ACC112 (cell line): ENCODE measurements around the gene MYD88.
"Not testable (repeated sequence)": the region's sequence is repeated elsewhere in the genome, so short reads cannot be mapped to it uniquely, and the experiment has no call there.

ENCODE experiments used
- H2AFZ ChIP-seq: fragments of 200-600 bp; sonication (generic); one replicate; pipeline ENCODE4 v1.6.0; 2017; ENCODE audit warnings: antibody characterized with exemption, low read length; ENCODE audit not compliant: unreplicated experiment
- H3K27ac ChIP-seq: fragments of 200-600 bp; sonication (generic); 2 replicates; pipeline ENCODE4 v1.5.1; 2014; ENCODE audit warnings: low read depth, mild to moderate bottlenecking, antibody characterized with exemption, low read length, moderate library complexity
- H3K27me3 ChIP-seq: fragments of 200-600 bp; sonication (generic); 2 replicates; pipeline ENCODE4 v1.6.1; 2014; ENCODE audit warnings: mild to moderate bottlenecking, antibody characterized with exemption, low read length, moderate library complexity, mixed read lengths; ENCODE audit not compliant: insufficient read depth
- H3K36me3 ChIP-seq: fragments of 200-600 bp; sonication (generic); 2 replicates; pipeline ENCODE4 v1.6.1; 2016; ENCODE audit warnings: mild to moderate bottlenecking, antibody characterized with exemption, low read length, moderate library complexity, mixed read lengths; ENCODE audit not compliant: insufficient read depth
- H3K4me1 ChIP-seq: fragments of 200-600 bp; sonication (generic); one replicate; pipeline ENCODE4 v1.6.1; 2016; ENCODE audit warnings: low read length, mixed read lengths; ENCODE audit not compliant: insufficient read depth, unreplicated experiment, control insufficient read depth
- H3K4me3 ChIP-seq: fragments of 200-600 bp; sonication (generic); 2 replicates; pipeline ENCODE4 v1.5.1; 2014; ENCODE audit warnings: mild to moderate bottlenecking, low read depth, low read length
- H3K79me2 ChIP-seq: fragments of 200-600 bp; sonication (generic); one replicate; pipeline ENCODE4 v1.6.0; 2016; ENCODE audit warnings: low read length; ENCODE audit not compliant: control insufficient read depth, unreplicated experiment, insufficient read depth

The MYD88 gene

GRCh38 chr3:38157117-38157516, 18.7 kb downstream of the MYD88 start:
- Histone ChIP-seq H3K27me3 (no peaks in the 10 kb centered on the region), H3K4me3 (no peak overlapping the region), H3K27ac (no peak overlapping the region), H3K4me1 (peaks cover 10% of the 10 kb centered on the region), H2AFZ (no peak overlapping the region), H3K79me2 (no peaks in the 10 kb centered on the region), H3K36me3 (no peaks in the 10 kb centered on the region)

- Histone ChIP-seq H3K36me3 (no peaks in the 10 kb centered on the region), H3K4me1 (peaks cover 10% of the 10 kb centered on the region), H3K27me3 (no peaks in the 10 kb centered on the region), H3K4me3 (no peak overlapping the region), H2AFZ (no peak overlapping the region), H3K79me2 (no peaks in the 10 kb centered on the region), H3K27ac (no peak overlapping the region)
These were observed 19.1 kb downstream of the MYD88 start for GRCh38 chr3:38157595-38157994.

GRCh38 chr3:38158472-38158871, 20.0 kb downstream of the MYD88 start:
- H3K36me3 ChIP-seq = no peaks in the 10 kb centered on the region
- no peak overlapping the region for H3K4me3 ChIP-seq
- no peaks in the 10 kb centered on the region for H3K27me3 ChIP-seq
- no peaks in the 10 kb centered on the region for H3K79me2 ChIP-seq
- peaks cover 10% of the 10 kb centered on the region for H3K4me1 ChIP-seq
- no peak overlapping the region for H2AFZ ChIP-seq
- H3K27ac ChIP-seq = no peak overlapping the region

- not testable (repeated sequence) for H3K27ac ChIP-seq, H3K27me3 ChIP-seq, H3K4me3 ChIP-seq, H3K4me1 ChIP-seq, H3K79me2 ChIP-seq, H2AFZ ChIP-seq, H3K36me3 ChIP-seq
These were observed 22.2 kb downstream of the MYD88 start for GRCh38 chr3:38160704-38161103.

GRCh38 chr3:38163117-38163840, 24.8 kb downstream of the MYD88 start:
- Histone ChIP-seq H3K4me1 (peaks cover 21% of the 10 kb centered on the region), H2AFZ (no peak overlapping the region), H3K27ac (no peak overlapping the region)

GRCh38 chr3:38163841-38164642, 25.6 kb downstream of the MYD88 start:
- peaks cover 27% of the 10 kb centered on the region for H3K4me1 ChIP-seq
- peak overlapping the region; percentile 92 for H2AFZ ChIP-seq
- peak overlapping the region; percentile 89 for H3K27ac ChIP-seq

More at GRCh38 chr3:38163117-38163840, 24.8 kb downstream of the MYD88 start:
- no peak overlapping the region for H3K4me3 ChIP-seq
- H3K79me2 ChIP-seq = peaks cover 28% of the 10 kb centered on the region
- H3K27me3 ChIP-seq = no peaks in the 10 kb centered on the region
- H3K36me3 ChIP-seq = no peaks in the 10 kb centered on the region

GRCh38 chr3:38164643-38164951, 26.1 kb downstream of the MYD88 start:
- Histone ChIP-seq H3K36me3 (no peaks in the 10 kb centered on the region), H3K4me3 (peak overlapping the region; percentile 82), H3K27ac (peak overlapping the region; percentile 89), H3K27me3 (no peaks in the 10 kb centered on the region), H3K79me2 (peaks cover 42% of the 10 kb centered on the region), H3K4me1 (peaks cover 33% of the 10 kb centered on the region), H2AFZ (peak overlapping the region; percentile 92)

More at GRCh38 chr3:38163841-38164642, 25.6 kb downstream of the MYD88 start:
- H3K79me2 ChIP-seq = peaks cover 36% of the 10 kb centered on the region
- H3K4me3 ChIP-seq = peak overlapping the region; percentile 82
- no peaks in the 10 kb centered on the region for H3K36me3 ChIP-seq
- no peaks in the 10 kb centered on the region for H3K27me3 ChIP-seq

DNA sequence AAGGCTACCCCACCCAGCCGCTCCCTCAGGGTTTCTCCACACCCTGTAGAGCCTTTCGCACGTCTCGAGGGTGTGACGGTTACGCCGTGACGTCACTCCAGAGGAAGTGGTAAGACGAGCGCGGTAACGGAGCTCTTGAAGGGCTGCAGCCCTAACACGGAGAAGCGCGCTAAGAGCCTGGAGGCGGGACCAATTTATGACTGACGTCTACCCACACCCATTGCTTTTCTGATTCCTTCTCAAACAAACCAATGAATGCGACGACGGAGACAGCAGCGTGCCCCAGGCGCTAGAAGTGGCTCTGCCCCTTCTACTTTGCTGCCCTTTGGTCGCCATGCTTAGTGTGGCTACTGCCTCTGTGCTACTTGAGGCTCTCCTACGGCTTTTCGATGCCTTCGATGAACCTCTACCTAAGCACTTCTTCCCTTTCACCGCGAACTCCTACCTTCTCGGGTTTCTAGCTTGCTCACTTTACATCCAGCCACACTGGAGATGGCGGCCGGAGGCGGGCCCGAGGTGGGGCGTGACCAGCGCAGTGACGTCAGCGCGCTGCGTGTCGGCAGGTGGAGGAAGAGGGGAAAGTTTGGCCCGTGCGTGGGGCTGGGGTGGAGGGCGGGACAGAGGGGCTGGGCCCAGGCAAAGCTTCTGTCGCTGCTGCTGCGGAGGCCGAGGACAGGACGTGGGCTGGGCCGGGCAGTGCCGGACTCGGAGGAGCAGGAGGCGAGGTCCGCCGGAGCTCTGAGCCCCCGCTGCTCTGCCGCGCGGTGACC, 26.7 kb downstream of the MYD88 start, which contains the start of gene OXSR1:
OXSR1 (plus strand) TSS at position 586 of the 770 bp plus-strand sequence. CDS start 340 bp downstream, outside the sequence.
- Histone ChIP-seq H3K4me1 (peaks cover 36% of the 10 kb centered on the region), H3K27me3 (no peaks in the 10 kb centered on the region), H3K4me3 (peak within 1 kb of the TSS; percentile 82), H2AFZ (peak within 1 kb of the TSS; percentile 92), H3K36me3 (no peaks in the 10 kb centered on the region; the same call in 1 of the 2 replicates), H3K27ac (peak within 1 kb of the TSS; percentile 89), H3K79me2 (peaks cover 46% of the 10 kb centered on the region)

DNA sequence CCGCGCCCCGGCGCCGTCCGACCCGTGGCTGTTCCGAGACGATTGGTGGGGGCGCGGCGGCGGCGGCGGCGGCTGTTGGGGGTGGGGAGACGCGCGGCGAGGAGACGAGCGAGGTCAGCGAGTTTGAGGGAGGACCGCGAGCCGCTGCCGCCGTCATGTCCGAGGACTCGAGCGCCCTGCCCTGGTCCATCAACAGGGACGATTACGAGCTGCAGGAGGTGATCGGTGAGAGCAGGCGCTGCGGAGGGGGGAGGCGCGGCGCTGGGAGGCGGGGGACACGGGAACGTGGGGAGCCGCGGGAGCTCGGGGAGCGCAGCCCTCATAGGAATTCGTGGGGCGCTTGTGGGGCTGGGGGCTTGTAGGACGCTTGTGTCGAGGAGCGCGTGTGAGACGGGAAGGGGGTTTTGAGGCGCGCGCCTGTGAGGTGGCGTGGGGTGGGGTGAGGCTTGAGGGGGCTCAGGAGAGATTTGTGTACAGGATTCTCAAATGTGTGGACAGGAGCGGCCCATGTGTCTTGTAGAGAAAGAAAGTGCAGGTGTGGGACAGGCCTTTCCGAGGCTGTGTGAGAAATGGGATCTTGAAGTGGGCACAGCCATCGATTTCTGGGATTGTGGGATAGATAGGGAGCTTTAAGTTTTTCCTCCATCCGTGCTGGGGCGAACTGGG, 27.4 kb downstream of the MYD88 start:
- Histone ChIP-seq H3K36me3 (no peaks in the 10 kb centered on the region; the same call in 1 of the 2 replicates), H3K4me3 (peak overlapping the region; percentile 82), H3K4me1 (peaks cover 43% of the 10 kb centered on the region), H3K79me2 (peaks cover 53% of the 10 kb centered on the region), H3K27ac (peak overlapping the region; percentile 89), H2AFZ (peak overlapping the region; percentile 36), H3K27me3 (no peaks in the 10 kb centered on the region)

- Histone ChIP-seq H3K27me3 (no peaks in the 10 kb centered on the region), H3K27ac (peak overlapping the region; percentile 98), H3K4me1 (peaks cover 53% of the 10 kb centered on the region), H3K4me3 (peak overlapping the region; percentile 82), H3K79me2 (peaks cover 70% of the 10 kb centered on the region), H2AFZ (no peak overlapping the region), H3K36me3 (no peaks in the 10 kb centered on the region; the same call in 1 of the 2 replicates)
These were observed 29.1 kb downstream of the MYD88 start for GRCh38 chr3:38167591-38167990.
